PFSK-1 (cell line): Measurements from ENCODE around the gene STK32B.

ENCODE experiments used
- FOXP2 ChIP-seq: optimal IDR thresholded peaks from 2 replicates; pipeline ENCODE3; 2011; ENCODE audit warnings: borderline replicate concordance, control low read depth, inconsistent platforms; ENCODE audit not compliant: insufficient read depth; ENCODE audit errors: extremely low read length, extremely low read depth
- POLR2AphosphoS5 ChIP-seq: IDR thresholded peaks from 2 replicates; pipeline ENCODE4 v1.6.1; 2012; ENCODE audit warnings: low read depth, mild to moderate bottlenecking, control low read depth, low read length, moderate library complexity
- SIN3A ChIP-seq: IDR thresholded peaks from 2 replicates; pipeline ENCODE4 v1.6.1; 2012; ENCODE audit warnings: mild to moderate bottlenecking, low read length, moderate library complexity, borderline replicate concordance; ENCODE audit not compliant: insufficient read depth
- TAF1 ChIP-seq: IDR thresholded peaks from 2 replicates; pipeline ENCODE4 v1.6.1; 2012; ENCODE audit warnings: low read length, control low read depth, borderline replicate concordance; ENCODE audit not compliant: insufficient read depth
- TF ChIP-seq, protein P1 (sequence below), 2 experiments: IDR thresholded peaks; 2 replicates each; pipeline versions ENCODE4 v1.6.1 to v1.8.0; 2011 to 2012; ENCODE audit warnings: low read depth in 2 of 2, low read length in 2 of 2, control low read depth in 1 of 2, inconsistent platforms in 1 of 2, mild to moderate bottlenecking in 1 of 2, moderate library complexity in 1 of 2; ENCODE audit not compliant: insufficient read depth in 1 of 2

The STK32B gene

GRCh38 chr4:5052204-5052702, 973 bp downstream of the STK32B start:
- TF ChIP-seq, protein P1, sequence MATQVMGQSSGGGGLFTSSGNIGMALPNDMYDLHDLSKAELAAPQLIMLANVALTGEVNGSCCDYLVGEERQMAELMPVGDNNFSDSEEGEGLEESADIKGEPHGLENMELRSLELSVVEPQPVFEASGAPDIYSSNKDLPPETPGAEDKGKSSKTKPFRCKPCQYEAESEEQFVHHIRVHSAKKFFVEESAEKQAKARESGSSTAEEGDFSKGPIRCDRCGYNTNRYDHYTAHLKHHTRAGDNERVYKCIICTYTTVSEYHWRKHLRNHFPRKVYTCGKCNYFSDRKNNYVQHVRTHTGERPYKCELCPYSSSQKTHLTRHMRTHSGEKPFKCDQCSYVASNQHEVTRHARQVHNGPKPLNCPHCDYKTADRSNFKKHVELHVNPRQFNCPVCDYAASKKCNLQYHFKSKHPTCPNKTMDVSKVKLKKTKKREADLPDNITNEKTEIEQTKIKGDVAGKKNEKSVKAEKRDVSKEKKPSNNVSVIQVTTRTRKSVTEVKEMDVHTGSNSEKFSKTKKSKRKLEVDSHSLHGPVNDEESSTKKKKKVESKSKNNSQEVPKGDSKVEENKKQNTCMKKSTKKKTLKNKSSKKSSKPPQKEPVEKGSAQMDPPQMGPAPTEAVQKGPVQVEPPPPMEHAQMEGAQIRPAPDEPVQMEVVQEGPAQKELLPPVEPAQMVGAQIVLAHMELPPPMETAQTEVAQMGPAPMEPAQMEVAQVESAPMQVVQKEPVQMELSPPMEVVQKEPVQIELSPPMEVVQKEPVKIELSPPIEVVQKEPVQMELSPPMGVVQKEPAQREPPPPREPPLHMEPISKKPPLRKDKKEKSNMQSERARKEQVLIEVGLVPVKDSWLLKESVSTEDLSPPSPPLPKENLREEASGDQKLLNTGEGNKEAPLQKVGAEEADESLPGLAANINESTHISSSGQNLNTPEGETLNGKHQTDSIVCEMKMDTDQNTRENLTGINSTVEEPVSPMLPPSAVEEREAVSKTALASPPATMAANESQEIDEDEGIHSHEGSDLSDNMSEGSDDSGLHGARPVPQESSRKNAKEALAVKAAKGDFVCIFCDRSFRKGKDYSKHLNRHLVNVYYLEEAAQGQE (IDR thresholded peaks at IDR 0.05; ENCODE audit: insufficient read depth in 1 of 2, low read depth in 2 of 2, low read length in 2 of 2) = no peak
- TF ChIP-seq SIN3A (peak; percentile 69; the same call in 1 of the 2 replicates), TAF1 (peak; percentile 63; the same call in 1 of the 2 replicates)

DNA sequence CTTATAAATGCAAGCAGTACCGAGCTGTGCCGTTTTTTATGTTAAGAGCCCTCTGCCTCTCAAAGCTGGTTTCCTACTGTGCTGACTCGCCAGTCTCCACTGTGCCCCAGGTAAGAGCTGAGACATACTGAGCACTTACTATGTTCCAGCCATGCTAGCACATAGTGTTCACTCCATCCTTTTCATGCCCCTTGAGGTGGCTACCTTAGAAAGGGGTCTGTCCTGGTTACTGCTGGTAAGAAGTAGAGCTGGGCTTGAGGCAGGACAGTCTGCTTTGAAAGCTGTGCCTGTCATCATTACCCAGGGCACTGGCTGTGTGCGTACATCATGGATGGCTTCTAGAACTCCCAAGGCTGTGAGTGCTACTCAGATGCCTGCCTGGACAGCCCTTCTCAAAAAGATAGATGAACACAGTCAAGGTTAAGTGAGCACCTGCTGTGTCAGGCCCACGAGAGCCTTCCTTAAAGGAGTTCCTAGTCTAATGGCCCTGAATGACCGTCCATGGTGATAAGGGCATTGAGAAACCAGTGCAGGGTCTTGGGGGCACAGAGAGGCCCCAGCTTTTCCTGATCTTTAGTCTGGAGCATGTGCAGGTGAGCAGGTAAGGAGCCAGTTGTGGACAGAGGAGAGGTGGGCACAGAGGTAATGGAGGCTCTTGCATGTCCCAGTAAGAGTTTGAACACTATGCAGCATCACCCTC, 1.6 kb downstream of the STK32B start:
- no peak for TF ChIP-seq SIN3A
- TF ChIP-seq, protein P1 (IDR thresholded peaks at IDR 0.05; ENCODE audit: insufficient read depth in 1 of 2, low read depth in 2 of 2, low read length in 2 of 2) = no peak
- no peak for TF ChIP-seq FOXP2
- TF ChIP-seq TAF1 = no peak
- TF ChIP-seq POLR2AphosphoS5 = no peak

DNA sequence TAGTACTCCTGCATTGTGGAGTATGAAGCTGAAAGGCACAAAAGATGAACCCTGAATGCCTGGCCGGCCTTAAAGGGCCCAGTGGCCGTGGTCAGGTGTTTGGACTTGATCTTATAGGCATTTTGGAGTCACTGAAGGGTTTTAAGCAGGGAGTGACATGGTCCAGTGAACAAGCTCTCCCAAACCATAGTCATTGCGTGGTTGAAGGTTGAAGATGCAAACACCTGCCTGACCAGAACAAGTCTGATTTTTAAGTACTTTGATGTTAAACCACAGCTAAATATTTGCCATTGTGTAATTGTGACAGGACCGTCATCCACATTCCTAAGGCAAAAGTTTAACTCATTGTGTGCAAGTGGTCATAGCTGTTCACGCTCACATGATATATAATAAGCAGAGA, 3.3 kb downstream of the STK32B start:
- TF ChIP-seq POLR2AphosphoS5 (no peak), TAF1 (no peak), SIN3A (no peak), FOXP2 (no peak)
- TF ChIP-seq, protein P1 (IDR thresholded peaks at IDR 0.05; ENCODE audit: insufficient read depth in 1 of 2, low read depth in 2 of 2, low read length in 2 of 2) = no peak

- TF ChIP-seq TAF1 (no peak), SIN3A (no peak), FOXP2 (no peak)
- TF ChIP-seq, protein P1 (IDR thresholded peaks at IDR 0.05; ENCODE audit: insufficient read depth in 1 of 2, low read depth in 2 of 2, low read length in 2 of 2) = no peak
Measured at GRCh38 chr4:5055411-5055810, 4.1 kb downstream of the STK32B start.

DNA sequence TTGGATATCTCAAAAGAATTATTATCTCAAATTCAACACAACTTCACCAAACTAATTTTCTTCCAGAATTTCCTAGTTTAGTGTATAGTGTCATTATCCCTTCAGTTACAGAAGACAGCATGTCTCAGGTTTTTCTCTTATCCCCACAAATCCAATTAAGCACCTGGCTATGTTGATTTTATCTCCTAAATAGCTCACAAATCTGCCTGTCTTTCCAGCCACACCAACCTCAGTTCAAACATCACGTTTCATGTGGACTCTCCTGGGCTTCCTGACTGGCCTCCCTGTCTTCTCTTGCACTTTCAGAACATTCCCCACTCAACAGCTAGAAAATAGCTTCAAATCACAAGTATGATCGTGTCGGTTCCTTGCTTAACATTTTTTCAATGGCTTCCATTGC, 14.8 kb downstream of the STK32B start:
- TF ChIP-seq, protein P1 (IDR thresholded peaks at IDR 0.05; ENCODE audit: insufficient read depth in 1 of 2, low read depth in 2 of 2, low read length in 2 of 2) = no peak
- no peak for TF ChIP-seq SIN3A
- TF ChIP-seq FOXP2 = no peak
- no peak for TF ChIP-seq POLR2AphosphoS5
- TF ChIP-seq TAF1 = no peak
